ENCODE results near the gene UBE2J2. TPM values are rescaled to one million over a fixed set of nuclear protein-coding genes. Genes with fewer than 3 reads are reported as not detected.
"Not testable (repeated sequence)": the region's sequence is repeated elsewhere in the genome, so short reads cannot be mapped to it uniquely, and the experiment has no call there.

UBE2J2 gene
- total RNA-seq, 1 donor from 2014 or later: 33.8 TPM

- DNase-seq: no peak
Measured at GRCh38 chr1:1255611-1256010, 18.0 kb downstream of the UBE2J2 start.

DNA sequence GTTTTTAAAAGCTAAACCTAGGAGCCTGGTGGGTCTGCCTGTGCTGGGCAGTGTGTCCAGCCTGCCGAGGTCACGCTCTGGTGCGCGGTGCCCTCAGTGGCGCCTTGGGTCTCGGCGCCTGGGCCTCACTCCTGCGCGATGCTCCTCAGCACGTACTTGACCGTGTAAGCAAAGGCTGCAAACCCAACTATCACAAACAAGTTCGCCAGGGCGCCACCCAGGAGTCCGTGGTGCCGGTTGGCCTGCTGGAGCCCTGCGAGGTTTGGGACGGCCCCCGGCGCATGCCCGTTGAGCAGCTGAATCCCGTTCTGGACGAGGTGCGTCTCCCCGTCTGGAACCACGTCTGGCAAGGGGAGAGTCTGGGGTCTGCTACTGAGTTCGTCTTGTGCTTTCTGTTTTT, 18.6 kb downstream of the UBE2J2 start:
- DNase-seq: no peak

- DNase-seq: no peak
Measured at GRCh38 chr1:1254667-1254998, 19.0 kb downstream of the UBE2J2 start.

DNA sequence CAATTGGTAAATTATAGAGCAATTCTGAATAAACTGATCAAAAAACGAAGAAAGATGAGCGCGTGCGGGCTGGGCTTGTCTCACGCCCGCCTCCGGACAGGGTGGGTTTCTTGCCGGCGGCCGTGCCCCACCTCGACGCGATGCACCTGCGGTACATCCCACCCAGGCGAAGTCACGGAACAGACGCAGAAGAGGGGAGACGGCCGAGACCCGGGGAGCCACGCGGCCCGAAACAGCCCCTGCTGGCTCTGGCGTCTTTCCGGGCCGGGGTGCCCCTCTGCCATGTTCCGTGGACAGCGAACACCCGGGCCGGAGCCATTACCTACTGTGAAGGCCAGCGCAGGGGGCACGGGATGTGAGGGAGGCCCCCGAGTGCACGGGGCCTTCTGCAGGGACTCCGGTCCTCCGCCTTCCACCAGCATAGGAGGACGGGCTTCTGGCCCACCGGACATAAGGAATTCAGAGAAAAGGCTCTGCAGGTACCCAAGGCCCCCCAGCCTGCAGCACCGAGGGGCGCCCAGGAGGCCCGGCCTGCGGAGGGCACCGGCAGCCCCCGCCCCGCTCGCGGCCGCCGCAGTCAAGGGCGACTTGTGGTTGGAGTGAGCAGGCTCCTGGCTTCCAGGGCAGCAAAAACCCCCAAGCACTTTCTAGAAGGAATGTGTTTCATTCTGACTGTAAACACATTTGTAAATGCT, 19.5 kb downstream of the UBE2J2 start:
- no peak for DNase-seq

GRCh38 chr1:1253314-1253713, 20.3 kb downstream of the UBE2J2 start:
- DNase-seq: no peak

DNA sequence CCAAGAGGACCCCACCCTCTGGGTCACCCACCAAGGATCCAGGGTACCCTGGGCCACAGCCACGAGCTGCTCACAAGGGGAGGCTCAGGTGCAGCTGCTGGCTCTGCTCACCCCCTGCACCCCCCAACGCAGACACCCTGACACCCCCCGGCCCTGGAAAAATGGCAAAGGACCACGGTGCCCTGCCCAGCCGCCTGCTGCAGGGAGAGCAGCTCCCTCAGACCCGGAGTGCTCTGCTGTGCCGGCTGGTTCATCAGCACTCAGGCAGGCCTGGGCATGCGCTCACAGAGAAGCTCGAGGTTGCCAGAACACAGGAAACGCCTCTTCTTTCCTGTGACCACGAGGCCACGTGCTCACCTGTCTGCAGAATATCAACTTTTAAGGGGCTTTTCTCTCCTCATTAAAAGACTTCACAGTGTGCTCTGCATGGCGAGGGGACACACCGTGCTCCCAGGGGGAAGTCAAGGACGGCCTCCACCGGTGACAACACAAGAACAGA, 22.8 kb downstream of the UBE2J2 start:
- no peak for DNase-seq

GRCh38 chr1:1248009-1248913, 25.4 kb downstream of the UBE2J2 start:
- not testable (repeated sequence) for DNase-seq

- no peak for DNase-seq
Measured at GRCh38 chr1:1247341-1247913, 26.2 kb downstream of the UBE2J2 start.

DNA sequence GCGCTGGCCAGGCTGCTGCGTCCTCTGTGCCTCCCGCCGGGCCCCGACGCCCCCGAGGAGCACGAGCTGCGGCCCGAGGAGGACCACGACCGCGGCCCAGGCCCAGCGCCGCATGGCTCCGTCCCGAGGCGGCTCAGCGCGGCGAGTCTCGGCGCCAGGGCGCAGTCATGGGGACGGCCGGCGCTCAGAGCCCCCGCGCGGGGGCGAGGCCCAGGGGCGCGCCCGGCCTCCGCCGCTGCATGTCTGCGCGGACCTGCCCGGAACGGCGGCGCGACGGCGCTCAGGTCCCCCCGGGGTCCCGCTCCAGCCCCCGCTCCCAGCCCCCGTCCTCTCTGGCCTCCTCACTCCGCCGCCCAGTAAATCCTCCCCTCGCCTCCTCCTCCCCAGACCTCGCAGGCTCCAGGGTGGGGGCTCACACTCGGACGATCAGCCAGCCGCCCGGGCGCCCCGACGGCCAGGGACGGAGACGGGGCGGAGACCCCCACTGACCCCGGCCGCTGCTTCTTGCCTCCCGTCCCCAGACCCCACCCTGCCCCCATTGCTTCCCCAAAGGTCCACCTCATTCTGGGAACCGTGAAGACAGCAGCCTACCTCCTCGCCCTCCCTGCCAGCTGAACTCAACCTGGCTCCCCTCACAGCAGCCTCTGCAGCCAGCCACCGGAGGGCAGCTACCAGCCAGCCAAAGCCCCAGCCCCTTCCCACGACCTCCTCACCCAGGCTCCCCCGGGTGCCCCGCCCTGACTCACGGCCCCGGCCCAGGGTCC, 26.9 kb downstream of the UBE2J2 start, which contains the start of gene C1QTNF12:
TSS of gene C1QTNF12 (minus strand) at position 146 of the 764 bp plus-strand sequence. CDS start at position 114, 32 bp downstream.
- no peak for DNase-seq

- DNase-seq: no peak
Measured at GRCh38 chr1:1245817-1246576, 27.7 kb downstream of the UBE2J2 start.

GRCh38 chr1:1245178-1245816, 28.4 kb downstream of the UBE2J2 start:
- DNase-seq: no peak

- DNase-seq: no peak
Measured at GRCh38 chr1:1244192-1244811, 29.4 kb downstream of the UBE2J2 start.

DNA sequence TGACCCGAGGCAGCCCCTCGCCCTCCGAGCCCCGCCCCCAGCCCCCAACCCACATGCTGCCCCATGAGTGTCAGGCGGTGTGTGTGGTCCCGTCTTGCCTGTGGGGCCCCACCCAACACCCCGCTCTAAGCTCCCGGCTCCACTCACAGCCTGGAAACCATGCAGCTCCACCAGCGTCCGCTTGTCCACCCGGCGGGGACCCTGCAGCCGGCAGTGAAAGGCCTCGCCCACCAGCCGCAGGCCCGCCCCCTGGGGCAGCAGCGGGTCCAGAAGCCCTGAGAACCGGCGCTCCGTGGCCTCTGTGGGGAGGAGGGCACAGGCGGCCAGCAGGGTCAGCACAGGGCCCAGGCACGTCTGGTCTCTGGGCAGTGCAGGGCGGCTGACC, 29.9 kb downstream of the UBE2J2 start:
- DNase-seq: no peak

- no peak for DNase-seq
Measured at GRCh38 chr1:1243266-1243660, 30.4 kb downstream of the UBE2J2 start.

DNA sequence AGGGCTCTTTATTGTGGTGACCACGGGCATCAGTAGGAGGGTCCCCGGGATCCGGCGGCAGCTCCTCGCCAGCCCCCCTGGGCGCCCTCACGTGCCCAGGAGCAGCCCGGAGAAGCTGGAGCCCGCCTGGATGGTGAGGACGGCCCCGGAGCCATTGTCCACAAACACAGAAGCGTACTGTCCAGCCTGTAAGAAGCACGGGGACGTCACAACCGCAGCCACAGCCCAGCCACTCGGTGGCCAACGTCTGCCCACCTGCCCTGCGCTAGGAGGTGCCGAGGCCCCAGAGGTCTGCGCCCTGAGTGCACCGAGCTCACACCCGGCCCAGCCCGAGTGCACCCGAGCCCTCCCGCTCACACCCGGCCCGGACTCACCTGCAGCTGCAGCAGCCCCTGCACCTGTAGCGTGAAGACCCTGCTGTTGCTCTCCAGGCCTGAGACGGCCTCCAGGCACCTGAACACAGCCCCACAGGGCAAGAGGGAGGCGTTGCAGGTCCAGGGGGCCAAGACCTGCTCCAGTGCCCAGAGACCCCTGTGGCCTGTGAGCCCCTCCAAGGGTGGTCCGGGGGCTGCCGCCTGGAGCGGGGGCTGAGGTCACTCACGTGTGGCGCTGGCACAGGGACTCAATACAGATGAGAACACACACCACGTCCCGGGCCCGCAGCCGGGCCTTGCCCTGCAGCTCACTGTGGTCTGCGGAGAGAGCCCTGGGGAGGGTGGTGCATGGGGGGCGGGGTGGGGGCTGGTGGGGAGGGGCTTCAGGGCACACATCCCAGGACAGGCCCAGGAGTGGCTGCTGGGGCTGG, 31.0 kb downstream of the UBE2J2 start:
- DNase-seq: no peak

- no peak for DNase-seq
Measured at GRCh38 chr1:1241588-1242219, 31.9 kb downstream of the UBE2J2 start.

GRCh38 chr1:1240822-1241587, 32.6 kb downstream of the UBE2J2 start:
- DNase-seq: no peak

GRCh38 chr1:1240348-1240732, 33.3 kb downstream of the UBE2J2 start:
- no peak for DNase-seq
